IMR-90 (cell line): ENCODE data around the gene PARP2. TPM values are rescaled to one million over a fixed set of nuclear protein-coding genes. Genes with fewer than 3 reads are reported as not detected.

Experiments used
- ATAC-seq: fragments of 200-7000 bp; cut with Tn5 transposase; 2 replicates; pipeline ENCODE4 v1.9.1; 2020; ENCODE audit warnings: low read depth, mild to moderate bottlenecking, moderate library complexity
- BruUV-seq: library from RNA; stranded (reverse); fragments of 400-500 nt; replicated peaks from 2 replicates; lab custom pipeline; 2021; lab: Mats Ljungman, UMichigan
- CTCF ChIA-PET: fragments of 300-600 bp; formaldehyde crosslinking; extraction: SDS; loops from one replicate; lab custom pipeline; 2021; ENCODE audit warnings: antibody characterized with exemption; lab: Yijun Ruan, JAX
- POLR2A ChIA-PET: fragments of 300-600 bp; sonication (Branson Sonifier 250); formaldehyde crosslinking; loops from one replicate; lab custom pipeline; 2022; ENCODE audit warnings: antibody characterized with exemption; ENCODE audit not compliant: unreplicated experiment; lab: Charles Lee
- DNase-seq: peaks from one replicate; pipeline ENCODE4 v3.0.0; 2013
- H2AFZ ChIP-seq: replicated peaks from 2 replicates; pipeline ENCODE3; 2013; ENCODE audit warnings: low read length, mild to moderate bottlenecking; ENCODE audit not compliant: poor library complexity
- H2AK5ac ChIP-seq: 2 replicates; pipeline ENCODE4 v1.6.1; 2013; ENCODE audit warnings: low read depth, low read length, inconsistent platforms
- H2AK9ac ChIP-seq: replicated peaks from 2 replicates; pipeline ENCODE3; 2013; ENCODE audit warnings: mild to moderate bottlenecking, low read depth, low read length, moderate library complexity; ENCODE audit not compliant: poor library complexity
- H2BK120ac ChIP-seq: 2 replicates; pipeline ENCODE4 v1.6.1; 2013; ENCODE audit warnings: low read depth, low read length, inconsistent platforms
- H2BK15ac ChIP-seq: 3 replicates; pipeline ENCODE4 v1.6.1; 2013; ENCODE audit warnings: low read depth, low read length, inconsistent platforms
- H2BK20ac ChIP-seq: 2 replicates; pipeline ENCODE4 v1.6.1; 2013; ENCODE audit warnings: low read depth, mild to moderate bottlenecking, inconsistent platforms, low read length, moderate library complexity
- H2BK5ac ChIP-seq: 2 replicates; pipeline ENCODE4 v1.6.1; 2013; ENCODE audit warnings: mild to moderate bottlenecking, low read depth, low read length, inconsistent platforms; ENCODE audit not compliant: poor library complexity, severe bottlenecking
- H3K14ac ChIP-seq: replicated peaks from 2 replicates; pipeline ENCODE4 v1.6.1; 2013; ENCODE audit warnings: low read depth, low read length, inconsistent platforms
- H3K18ac ChIP-seq: 2 replicates; pipeline ENCODE4 v1.6.1; 2013; ENCODE audit warnings: low read depth, low read length, control low read depth
- H3K23ac ChIP-seq: 2 replicates; pipeline ENCODE4 v1.6.1; 2013; ENCODE audit warnings: low read depth, low read length, inconsistent platforms
- H3K27ac ChIP-seq: 2 replicates; pipeline ENCODE4 v1.5.1; 2013; ENCODE audit warnings: mild to moderate bottlenecking, control low read depth, low read length; ENCODE audit not compliant: insufficient read depth
- H3K27me3 ChIP-seq: 2 replicates; pipeline ENCODE4 v1.6.1; 2013; ENCODE audit warnings: low read length; ENCODE audit not compliant: control insufficient read depth, insufficient read depth
- H3K36me3 ChIP-seq: 2 replicates; pipeline ENCODE4 v1.6.1; 2013; ENCODE audit warnings: low read length, mixed read lengths; ENCODE audit not compliant: control insufficient read depth, insufficient read depth
- H3K4ac ChIP-seq: 2 replicates; pipeline ENCODE4 v1.6.1; 2013; ENCODE audit warnings: low read depth, low read length, inconsistent platforms
- H3K4me1 ChIP-seq: 2 replicates; pipeline ENCODE4 v1.6.1; 2013; ENCODE audit warnings: low read length, mixed read lengths; ENCODE audit not compliant: control insufficient read depth, insufficient read depth
- H3K4me2 ChIP-seq: 2 replicates; pipeline ENCODE4 v1.6.1; 2013; ENCODE audit warnings: low read depth, mild to moderate bottlenecking, control low read depth, low read length, moderate library complexity
- H3K4me3 ChIP-seq: 2 replicates; pipeline ENCODE4 v1.5.1; 2013; ENCODE audit warnings: low read depth, mild to moderate bottlenecking, control low read depth, low read length, moderate library complexity; ENCODE audit not compliant: insufficient read depth
- H3K56ac ChIP-seq: 2 replicates; pipeline ENCODE4 v1.6.1; 2013; ENCODE audit warnings: low read length, inconsistent platforms; ENCODE audit not compliant: insufficient read depth; ENCODE audit errors: extremely low read depth
- H3K79me1 ChIP-seq, 2 experiments: 2 replicates each; pipeline ENCODE4 v1.6.1; 2013; ENCODE audit warnings: low read length in 2 of 2, inconsistent platforms in 1 of 2, low read depth in 1 of 2
- H3K9ac ChIP-seq: 2 replicates; pipeline ENCODE4 v1.6.1; 2013; ENCODE audit warnings: low read depth, low read length, control low read depth
- H3K9me1 ChIP-seq: 2 replicates; pipeline ENCODE4 v1.6.1; 2013; ENCODE audit warnings: low read length, inconsistent platforms; ENCODE audit not compliant: insufficient read depth
- H3K9me3 ChIP-seq: 2 replicates; pipeline ENCODE4 v1.6.1; 2013; ENCODE audit warnings: low read length; ENCODE audit not compliant: control insufficient read depth, insufficient read depth
- H4K20me1 ChIP-seq: 2 replicates; pipeline ENCODE4 v1.6.1; 2013; ENCODE audit warnings: low read length, inconsistent platforms; ENCODE audit not compliant: insufficient read depth
- H4K5ac ChIP-seq: 2 replicates; pipeline ENCODE4 v1.6.1; 2013; ENCODE audit warnings: mild to moderate bottlenecking, low read depth, low read length, control low read depth
- H4K8ac ChIP-seq, 2 experiments: 2 replicates each; pipeline ENCODE4 v1.6.1; 2013; ENCODE audit warnings: low read depth in 2 of 2, low read length in 2 of 2, control low read depth in 1 of 2, inconsistent platforms in 1 of 2
- H4K91ac ChIP-seq: 2 replicates; pipeline ENCODE4 v1.6.1; 2013; ENCODE audit warnings: low read depth, low read length, inconsistent platforms; ENCODE audit not compliant: insufficient read depth
- SMC3 ChIP-seq: fragments of 150-350 bp; IDR thresholded peaks from 2 replicates; pipeline ENCODE4 v1.6.1; 2016; ENCODE audit warnings: low read depth, mild to moderate bottlenecking, antibody characterized with exemption, low read length, moderate library complexity
- WGBS, 2 experiments: methylation state at CpG; one replicate each; pipeline versions ENCODE4 v1.1.5 to v1.1.7; 2013; ENCODE audit warnings: missing lambda C conversion rate in 2 of 2; ENCODE audit not compliant: insufficient read length in 1 of 2; ENCODE audit errors: extremely low coverage in 2 of 2; 5-methylcytosine and 5-hydroxymethylcytosine counted together
- dilution Hi-C: fragments of 300-500 bp; cut with HindIII; formaldehyde crosslinking; loops from one replicate; pipeline ENCODE4 v1.14.3; 2018; ENCODE audit warnings: low sequenced_read_pairs; ENCODE audit not compliant: unreplicated experiment
- in situ Hi-C: fragments of 300-500 bp; cut with MboI; formaldehyde crosslinking; loops from 3 replicates; pipeline ENCODE4 v1.14.3; 2019; ENCODE audit warnings: low sequenced_read_pairs, inconsistent platforms, mixed read lengths
- intact Hi-C: fragments of 100-400 bp; cut with micrococcal nuclease; formaldehyde crosslinking; loops from 2 replicates; pipeline ENCODE4 v1.10.0; 2022
- polyA plus RNA-seq, 3 experiments: library from polyadenylated mRNA; depleted of rRNA; stranded (reverse); fragments of >200 nt; gene quantifications; 2 replicates each; pipeline ENCODE4 v1.2.3, GENCODE V29; 2012; ENCODE audit warnings: low replicate concordance in 1 of 3
- total RNA-seq: library from RNA; depleted of rRNA; stranded (reverse); fragments of >200 nt; gene quantifications from 2 replicates; pipeline ENCODE4 v1.2.3, GENCODE V29; 2012

The PARP2 gene
- total and polyA plus RNA-seq, 2 of the 4 experiments (the other 2 are of a cell fraction) = 11.7 to 19.1 TPM

DNA sequence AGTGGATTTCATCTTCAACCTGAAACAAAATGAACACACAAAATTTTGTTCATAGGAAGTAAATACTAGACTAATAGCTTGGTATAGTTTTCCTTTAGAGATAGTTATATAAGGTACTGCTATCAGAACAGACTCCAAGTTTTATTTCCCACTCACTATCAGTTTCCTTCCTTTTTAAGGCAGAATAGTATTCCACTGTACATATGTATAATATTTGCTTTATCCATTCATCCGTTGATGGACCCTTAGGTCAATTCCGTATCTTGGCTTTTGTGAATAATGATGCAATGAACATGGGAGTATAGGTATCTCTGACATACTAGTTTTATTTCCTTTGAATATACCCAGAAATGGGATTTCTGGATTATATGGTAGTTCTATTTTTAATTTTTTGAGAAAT is 14.1 kb upstream of the PARP2 start:
- no peaks in the 10 kb centered on the region for H3K9me1 ChIP-seq
- ChIA-PET POLR2A (no interaction called here), CTCF (interaction anchor here (1.1 kb wide), 1 partner anchor 13 kb away, joined by 3 read pairs; no protein-coding TSS in a partner anchor)
- H2BK20ac ChIP-seq = no peak overlapping the region
- H2AFZ ChIP-seq = no peak overlapping the region
- in situ Hi-C loops = loop anchor here (10.0 to 25.0 kb wide), 3 partner anchors 355 to 758 kb away; partner anchors contain the start of genes ANG, METTL17, RNASE4 and SLC39A2
- no peak overlapping the region for H2AK9ac ChIP-seq
- no peak overlapping the region for H3K23ac ChIP-seq
- no peak overlapping the region for H3K4me2 ChIP-seq
- no peak overlapping the region for H3K9ac ChIP-seq
- peaks cover 7% of the 10 kb centered on the region for H3K36me3 ChIP-seq
- dilution Hi-C loops = no loop called here
- H3K4me1 ChIP-seq = no peaks in the 10 kb centered on the region
- no peak overlapping the region for H2BK15ac ChIP-seq
- DNase-seq = no peak
- H3K4ac ChIP-seq = no peak overlapping the region
- no peak overlapping the region for H4K5ac ChIP-seq
- H2BK120ac ChIP-seq = no peak overlapping the region
- WGBS, 2 experiments = no CpG with 5 or more reads among the region's 2 CpGs
- BruUV-seq = no TSS peak
- no peak overlapping the region for H3K14ac ChIP-seq
- H4K20me1 ChIP-seq = no peaks in the 10 kb centered on the region
- H3K27me3 ChIP-seq = no peaks in the 10 kb centered on the region
- peaks cover 8 to 18% of the 10 kb centered on the region in 2 experiments; a peak in 3 of 4 replicates for H3K79me1 ChIP-seq
- no peak for ATAC-seq
- H3K18ac ChIP-seq = no peak overlapping the region
- no peak overlapping the region for H3K4me3 ChIP-seq
- no peak for TF ChIP-seq SMC3
- H4K91ac ChIP-seq = no peak overlapping the region
- no peak overlapping the region for H4K8ac ChIP-seq
- H3K56ac ChIP-seq = no peak overlapping the region
- no peak overlapping the region for H2AK5ac ChIP-seq
- intact Hi-C loops = no loop called here
- H2BK5ac ChIP-seq = no peak overlapping the region
- no peak overlapping the region for H3K27ac ChIP-seq
- no peaks in the 10 kb centered on the region for H3K9me3 ChIP-seq
